Measurements from ENCODE around the gene PDSS2.
"Not testable (repeated sequence)": the region's sequence is repeated elsewhere in the genome, so short reads cannot be mapped to it uniquely, and the experiment has no call there.

Gene PDSS2

GRCh38 chr6:107161521-107161920 is 297.8 kb downstream of the PDSS2 start:
- no peak for DNase-seq (ENCODE audit: low read depth in 3 of 3)

GRCh38 chr6:107156617-107157016 is 302.7 kb downstream of the PDSS2 start:
- no peak for DNase-seq (ENCODE audit: low read depth in 3 of 3)

- no peak for DNase-seq (ENCODE audit: low read depth in 3 of 3)
Measured at GRCh38 chr6:107154801-107155160, 304.6 kb downstream of the PDSS2 start.

- no peak for DNase-seq (ENCODE audit: low read depth in 3 of 3)
Measured at GRCh38 chr6:107154131-107154800, 305.1 kb downstream of the PDSS2 start.

GRCh38 chr6:107152638-107153430 is 306.5 kb downstream of the PDSS2 start:
- DNase-seq (ENCODE audit: low read depth in 3 of 3), result no peak

GRCh38 chr6:107144666-107145065 is 314.7 kb downstream of the PDSS2 start:
- no peak for DNase-seq (ENCODE audit: low read depth in 3 of 3)

GRCh38 chr6:107144014-107144413 is 315.4 kb downstream of the PDSS2 start:
- DNase-seq (ENCODE audit: low read depth in 3 of 3), result no peak

GRCh38 chr6:107140581-107140980 is 318.8 kb downstream of the PDSS2 start:
- no peak for DNase-seq (ENCODE audit: low read depth in 3 of 3)

- DNase-seq (ENCODE audit: low read depth in 3 of 3), result not testable (repeated sequence)
Measured at GRCh38 chr6:107136324-107136723, 323.0 kb downstream of the PDSS2 start.

GRCh38 chr6:107135048-107135680 is 324.2 kb downstream of the PDSS2 start:
- not testable (repeated sequence) for DNase-seq (ENCODE audit: low read depth in 3 of 3)

GRCh38 chr6:107132330-107132954 is 326.9 kb downstream of the PDSS2 start:
- DNase-seq (ENCODE audit: low read depth in 3 of 3), result peak in 1 of 3 experiments; percentile 18

- no peak for DNase-seq (ENCODE audit: low read depth in 3 of 3)
Measured at GRCh38 chr6:107129370-107129925, 329.9 kb downstream of the PDSS2 start.

- no peak for DNase-seq (ENCODE audit: low read depth in 3 of 3)
Measured at GRCh38 chr6:107128577-107128976, 330.8 kb downstream of the PDSS2 start.

GRCh38 chr6:107128175-107128574 is 331.2 kb downstream of the PDSS2 start:
- DNase-seq (ENCODE audit: low read depth in 3 of 3), result no peak

GRCh38 chr6:107125771-107126170 is 333.6 kb downstream of the PDSS2 start:
- DNase-seq (ENCODE audit: low read depth in 3 of 3), result no peak

GRCh38 chr6:107124934-107125348 is 334.4 kb downstream of the PDSS2 start:
- DNase-seq (ENCODE audit: low read depth in 3 of 3), result no peak

- no peak for DNase-seq (ENCODE audit: low read depth in 3 of 3)
Measured at GRCh38 chr6:107123501-107123900, 335.9 kb downstream of the PDSS2 start.

GRCh38 chr6:107122748-107123147 is 336.6 kb downstream of the PDSS2 start:
- no peak for DNase-seq (ENCODE audit: low read depth in 3 of 3)

- DNase-seq (ENCODE audit: low read depth in 3 of 3), result no peak
Measured at GRCh38 chr6:107121964-107122495, 337.3 kb downstream of the PDSS2 start.

GRCh38 chr6:107121266-107121665 is 338.1 kb downstream of the PDSS2 start:
- DNase-seq (ENCODE audit: low read depth in 3 of 3), result no peak

GRCh38 chr6:107120404-107120803 is 339.0 kb downstream of the PDSS2 start:
- no peak for DNase-seq (ENCODE audit: low read depth in 3 of 3)

- no peak for DNase-seq (ENCODE audit: low read depth in 3 of 3)
Measured at GRCh38 chr6:107118976-107119375, 340.4 kb downstream of the PDSS2 start.

All from stimulated activated CD4-positive, alpha-beta T cell treated with anti-CD3 and anti-CD28 coated beads, TNF-alpha, amount 100 ng/mL, for 24 hours (primary cell).